K562 (cell line): Measurements from ENCODE around the gene CELSR3. TPM values are rescaled to one million over a fixed set of nuclear protein-coding genes. Genes with fewer than 3 reads are reported as not detected.

Experiments
- COPS2 ChIP-seq: fragments of 450-650 bp; conservative IDR thresholded peaks from 2 replicates; pipeline ENCODE4 v1.6.1; 2016; ENCODE audit warnings: mild to moderate bottlenecking, moderate library complexity
- DNMT1 ChIP-seq: fragments of 450-650 bp; IDR thresholded peaks from 2 replicates; pipeline ENCODE4 v1.6.1; 2016; ENCODE audit warnings: antibody characterized with exemption, mild to moderate bottlenecking
- ELF1 ChIP-seq: fragments of 200-800 bp; sonication (Bioruptor generic); IDR thresholded peaks from 2 replicates; pipeline ENCODE4 v1.6.1; 2016; ENCODE audit warnings: missing genetic modification characterization, missing compliant biosample characterization
- FIP1L1 ChIP-seq: fragments of 200-400 bp; formaldehyde crosslinking; IDR thresholded peaks from 2 replicates; pipeline ENCODE4 v1.6.1; 2018; ENCODE audit warnings: mild to moderate bottlenecking, low read depth, low read length; ENCODE audit not compliant: poor library complexity, severe bottlenecking
- FOXA1 ChIP-seq: fragments of 450-650 bp; IDR thresholded peaks from 2 replicates; pipeline ENCODE4 v1.6.1; 2016; ENCODE audit warnings: mild to moderate bottlenecking, borderline replicate concordance
- GTF2F1 ChIP-seq: IDR thresholded peaks from 2 replicates; pipeline ENCODE4 v1.6.1; 2011; ENCODE audit warnings: low read depth, low read length, improper control_type of control experiment
- L3MBTL2 ChIP-seq: fragments of 450-650 bp; IDR thresholded peaks from 2 replicates; pipeline ENCODE4 v1.6.1; 2016; ENCODE audit warnings: mild to moderate bottlenecking, moderate library complexity
- MBD1 ChIP-seq: fragments of 250-450 bp; sonication (Bioruptor Pico); IDR thresholded peaks from 2 replicates; pipeline ENCODE4 v1.8.0; 2022; ENCODE audit warnings: inconsistent platforms
- MCM5 ChIP-seq: fragments of 450-650 bp; IDR thresholded peaks from 2 replicates; pipeline ENCODE4 v1.6.1; 2016; ENCODE audit warnings: low read depth
- MEF2A ChIP-seq: IDR thresholded peaks from 2 replicates; pipeline ENCODE4 v1.6.1; 2011; ENCODE audit warnings: low read depth, mild to moderate bottlenecking, low read length, moderate library complexity; ENCODE audit not compliant: control insufficient read depth
- NR3C1 ChIP-seq: sonication (generic); formaldehyde crosslinking; IDR thresholded peaks from 2 replicates; pipeline ENCODE4 v1.8.1; 2022; ENCODE audit warnings: missing genetic modification reagents
- NR4A1 ChIP-seq, 2 experiments: fragments of 250-450 bp in 1 of 2; fragments of 450-650 bp in 1 of 2; sonication (Bioruptor Pico) in 1 of 2; IDR thresholded peaks; 2 replicates each; pipeline versions ENCODE4 v1.4.0 to v1.6.1; 2016 to 2020; ENCODE audit warnings: mild to moderate bottlenecking in 2 of 2, missing compliant biosample characterization in 1 of 2, missing genetic modification characterization in 1 of 2, moderate library complexity in 1 of 2
- NRF1 ChIP-seq, 2 experiments: fragments of 450-650 bp; IDR thresholded peaks in 1 of 2; conservative IDR thresholded peaks in 1 of 2; 2 replicates each; pipeline ENCODE4 v1.6.1; 2014; ENCODE audit warnings: mild to moderate bottlenecking in 2 of 2
- PCBP2 ChIP-seq: fragments of 200-400 bp; formaldehyde crosslinking; IDR thresholded peaks from 2 replicates; pipeline ENCODE4 v1.6.1; 2018; ENCODE audit warnings: low read length, low read depth, mild to moderate bottlenecking, moderate library complexity; ENCODE audit not compliant: poor library complexity, severe bottlenecking
- PKNOX1 ChIP-seq: fragments of 450-650 bp; IDR thresholded peaks from 2 replicates; pipeline ENCODE4 v1.6.1; 2016
- RBBP5 ChIP-seq: fragments of 200-600 bp; sonication (generic); IDR thresholded peaks from 2 replicates; pipeline ENCODE4 v1.6.1; 2012; ENCODE audit warnings: borderline replicate concordance, mild to moderate bottlenecking, low read length, control low read depth, inconsistent platforms; ENCODE audit not compliant: insufficient read depth, poor library complexity, severe bottlenecking
- SMARCA4 ChIP-seq: fragments of 450-650 bp; IDR thresholded peaks from 2 replicates; pipeline ENCODE4 v1.6.1; 2016
- SP2 ChIP-seq: IDR thresholded peaks from 2 replicates; pipeline ENCODE4 v1.6.1; 2011; ENCODE audit warnings: mild to moderate bottlenecking, low read depth, low read length, moderate library complexity; ENCODE audit not compliant: poor library complexity, severe bottlenecking; ENCODE audit errors: extremely low read depth
- ZBTB5 ChIP-seq: fragments of 450-650 bp; IDR thresholded peaks from 2 replicates; pipeline ENCODE4 v1.6.1; 2017; ENCODE audit warnings: antibody characterized with exemption
- ZNF174 ChIP-seq: fragments of 250-450 bp; sonication (Bioruptor Pico); IDR thresholded peaks from 2 replicates; pipeline ENCODE4 v1.4.0; 2020; ENCODE audit warnings: mild to moderate bottlenecking
- ZNF212 ChIP-seq: fragments of 450-650 bp; formaldehyde crosslinking; IDR thresholded peaks from 2 replicates; pipeline ENCODE4 v1.4.0; 2020; ENCODE audit warnings: mild to moderate bottlenecking
- ZNF311 ChIP-seq: fragments of 250-450 bp; sonication (Bioruptor Pico); IDR thresholded peaks from 2 replicates; pipeline ENCODE4 v1.4.0; 2020; ENCODE audit warnings: mild to moderate bottlenecking, moderate library complexity
- ZNF347 ChIP-seq: fragments of 450-650 bp; formaldehyde crosslinking; IDR thresholded peaks from 2 replicates; pipeline ENCODE4 v1.4.0; 2020; ENCODE audit warnings: low read depth, mild to moderate bottlenecking, moderate library complexity
- ZNF354B ChIP-seq: fragments of 250-450 bp; sonication (Bioruptor Pico); IDR thresholded peaks from 2 replicates; pipeline ENCODE4 v1.4.0; 2020
- ZNF408 ChIP-seq: fragments of 250-450 bp; sonication (Bioruptor Pico); IDR thresholded peaks from 2 replicates; pipeline ENCODE4 v1.4.0; 2020; ENCODE audit warnings: low read depth, mild to moderate bottlenecking, moderate library complexity
- ZSCAN32 ChIP-seq: fragments of 450-650 bp; formaldehyde crosslinking; IDR thresholded peaks from 2 replicates; pipeline ENCODE4 v1.4.0; 2020; ENCODE audit warnings: mild to moderate bottlenecking, moderate library complexity
- polyA plus RNA-seq, 8 experiments: library from polyadenylated mRNA; depleted of rRNA in 4 of 8; stranded (reverse) in 5 of 8; unstranded in 3 of 8; fragments of >200 nt; fragmentation: Nextera tagmentation in 2 of 8; fragmentation: Illumina TruSeq in 1 of 8; extraction: Ambion mirVana in 2 of 8; extraction: Trizol in 1 of 8; gene quantifications; 2 replicates each; pipeline versions ENCODE4 v1.2.1 to v1.2.3, GENCODE V29; 2011 to 2014; ENCODE audit warnings: inconsistent platforms in 1 of 8, missing spikeins in 1 of 8
- total RNA-seq, 7 experiments: library from RNA; depleted of rRNA in 6 of 7; stranded (reverse); fragments of >200 nt in 6 of 7; fragmentation: Illumina TruSeq in 2 of 7; extraction: Trizol in 2 of 7; gene quantifications; 2 replicates each; pipeline versions ENCODE4 v1.2.1 to v1.2.3, GENCODE V29; 2011 to 2021; ENCODE audit warnings: low replicate concordance in 1 of 7

Gene CELSR3
- total and polyA plus RNA-seq, 9 of the 15 experiments (the other 6 are each of a cell fraction or from before 2014, with no cell fraction given), result 0.10 to 2.7 (median 0.76) TPM

- no peak for TF ChIP-seq MBD1
- TF ChIP-seq DNMT1, result no peak
- TF ChIP-seq GTF2F1, result no peak
- TF ChIP-seq L3MBTL2, result 0 out of 2 replicates have a peak, but pooled peaks have one; percentile 31
- no peak for TF ChIP-seq NR3C1 (CRISPR knock-in tag)
- no peak for TF ChIP-seq ZNF311 (CRISPR knock-in tag)
- TF ChIP-seq FOXA1, result no peak
- TF ChIP-seq ZBTB5, result no peak
- TF ChIP-seq ELF1, result no peak
- no peak for TF ChIP-seq FIP1L1
- no peak for TF ChIP-seq NR4A1 (CRISPR knock-in tag; IDR thresholded peaks at IDR 0.05)
- no peak for TF ChIP-seq NR4A1 (tag; IDR thresholded peaks at IDR 0.05)
- no peak for TF ChIP-seq PKNOX1
- no peak for TF ChIP-seq SP2
- no peak for TF ChIP-seq ZNF347 (CRISPR knock-in tag)
- no peak for TF ChIP-seq MCM5
- no peak for TF ChIP-seq ZNF212 (CRISPR knock-in tag)
- TF ChIP-seq ZNF174 (CRISPR knock-in tag), result no peak
- TF ChIP-seq MEF2A, result no peak
- no peak for TF ChIP-seq COPS2
- no peak for TF ChIP-seq ZNF354B (CRISPR knock-in tag)
- peak; percentile 81 to 85 for TF ChIP-seq NRF1 (conservative IDR thresholded peaks at IDR 0.05 in 1 of 2, IDR thresholded peaks at IDR 0.05 in 1 of 2)
- TF ChIP-seq ZNF408 (CRISPR knock-in tag), result no peak
- no peak for TF ChIP-seq PCBP2
- peak; percentile 84 for TF ChIP-seq RBBP5
- TF ChIP-seq ZSCAN32 (CRISPR knock-in tag), result no peak
- no peak for TF ChIP-seq SMARCA4
Measured at GRCh38 chr3:48635222-48636021, 27.3 kb downstream of the CELSR3 start, which contains the start of gene SLC26A6 (continued).
